GM19463 (cell line): Measurements from ENCODE around the gene CLDND2.
"Not testable (repeated sequence)": the region's sequence is repeated elsewhere in the genome, so short reads cannot be mapped to it uniquely, and the experiment has no call there.

Experiments used
- ATAC-seq: cut with Tn5 transposase; IDR thresholded peaks from one replicate; pipeline ENCODE4 v1.9.1; 2021; ENCODE audit warnings: mild to moderate bottlenecking, moderate library complexity; ENCODE audit not compliant: unreplicated experiment

The CLDND2 gene, protein sequence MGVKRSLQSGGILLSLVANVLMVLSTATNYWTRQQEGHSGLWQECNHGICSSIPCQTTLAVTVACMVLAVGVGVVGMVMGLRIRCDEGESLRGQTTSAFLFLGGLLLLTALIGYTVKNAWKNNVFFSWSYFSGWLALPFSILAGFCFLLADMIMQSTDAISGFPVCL

DNA sequence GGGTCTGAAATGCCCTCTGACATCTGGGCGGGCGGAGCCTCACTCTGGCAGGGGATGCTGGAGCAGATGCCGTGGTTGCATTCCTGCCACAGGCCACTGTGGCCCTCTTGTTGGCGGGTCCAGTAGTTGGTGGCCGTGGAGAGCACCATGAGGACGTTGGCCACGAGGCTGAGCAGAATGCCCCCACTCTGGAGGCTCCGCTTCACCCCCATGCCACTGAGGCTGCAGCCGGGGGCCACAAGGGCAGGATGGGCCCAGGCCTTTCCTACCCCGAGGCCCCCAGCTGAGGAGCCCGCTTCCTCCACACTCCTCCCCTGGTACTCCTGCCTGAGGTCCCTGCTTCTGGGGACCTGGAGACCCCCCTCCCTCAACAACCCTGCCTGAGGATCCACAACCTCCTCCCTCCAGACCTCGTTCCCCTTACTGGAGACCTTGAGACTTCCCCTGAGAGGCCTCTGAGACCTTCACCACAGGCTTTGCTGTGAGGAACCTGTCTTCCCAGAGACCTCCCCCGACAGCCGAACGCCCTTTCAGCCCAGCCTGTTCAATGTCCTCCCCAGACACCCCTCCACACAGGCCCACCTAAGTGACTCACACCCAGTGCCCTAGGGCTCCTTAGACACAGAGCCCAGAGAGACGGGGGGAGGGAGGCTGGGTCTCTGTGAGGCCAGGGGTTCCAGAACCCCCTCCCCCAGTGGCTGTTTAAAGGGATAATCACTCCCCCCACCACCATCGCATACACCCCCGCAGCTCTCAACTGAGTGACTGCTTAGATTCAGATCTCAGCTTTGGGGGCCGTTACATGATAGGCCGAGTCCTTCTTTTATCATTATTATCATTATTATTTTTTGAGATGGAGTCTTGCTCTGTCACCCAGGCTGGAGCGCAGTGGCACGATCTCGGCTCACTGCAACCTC, at the start of gene CLDND2:
TSS of gene CLDND2 (minus strand) at position 638 of the 917 bp plus-strand sequence. CDS start at position 212, 426 bp downstream.
- ATAC-seq = no peak

DNA sequence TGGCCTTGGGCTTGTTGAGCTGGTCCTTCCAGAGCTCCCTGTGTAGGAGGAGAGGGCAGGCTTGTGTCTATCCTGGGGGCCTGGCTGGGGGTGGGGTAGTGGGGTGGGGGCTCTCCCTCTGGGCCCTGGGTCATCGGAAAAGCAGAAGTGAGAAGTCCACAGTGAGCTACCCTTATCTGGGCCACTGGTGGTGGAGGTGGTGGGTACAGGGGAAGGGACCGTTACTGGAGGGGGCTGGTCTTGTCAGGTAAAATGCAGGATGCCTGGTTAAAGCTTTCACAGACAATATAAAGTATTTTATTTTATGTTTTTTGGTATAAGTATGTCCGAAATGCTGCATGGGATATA, 49.0 kb upstream of the CLDND2 start:
- peak; percentile 32 for ATAC-seq

DNA sequence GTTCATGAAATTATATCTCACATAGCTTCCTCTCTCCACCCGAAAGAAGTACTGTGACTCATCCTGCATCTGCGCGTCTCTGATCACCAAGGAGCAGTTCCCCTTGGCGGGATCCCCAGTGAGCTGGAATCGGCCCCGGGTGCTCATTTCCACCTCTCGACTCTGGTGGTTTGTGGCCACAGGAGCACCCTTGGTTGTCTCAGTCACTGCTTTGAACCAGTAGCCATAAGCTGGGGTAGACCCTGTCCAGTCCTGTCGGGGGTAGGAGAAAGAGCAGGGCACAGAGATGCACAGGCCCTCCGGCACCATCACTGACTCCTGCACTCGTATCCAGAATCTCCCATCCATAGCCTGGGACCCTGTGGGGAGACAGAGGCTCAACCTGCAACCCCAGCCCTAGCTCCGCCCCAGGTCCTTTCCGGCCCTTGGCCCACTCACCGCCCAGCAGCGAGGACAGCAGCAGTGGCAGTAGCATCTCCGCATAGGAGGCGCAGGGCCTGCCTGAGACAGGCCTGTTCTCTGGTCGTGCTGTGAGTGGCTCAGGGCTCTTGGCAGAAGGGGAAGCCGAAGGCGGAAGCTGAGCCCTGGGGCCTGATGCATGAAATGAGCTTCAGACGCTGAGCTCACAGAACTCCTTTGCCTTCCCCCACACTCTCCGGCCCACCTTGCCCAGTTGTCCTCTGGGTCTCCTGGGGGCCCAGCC, 48.5 kb upstream of the CLDND2 start, which contains the start of gene SIGLEC10:
TSS of gene SIGLEC10 (minus strand) at position 536 of the 703 bp plus-strand sequence. CDS start at position 475, 61 bp downstream.
- peak; percentile 69 for ATAC-seq

DNA sequence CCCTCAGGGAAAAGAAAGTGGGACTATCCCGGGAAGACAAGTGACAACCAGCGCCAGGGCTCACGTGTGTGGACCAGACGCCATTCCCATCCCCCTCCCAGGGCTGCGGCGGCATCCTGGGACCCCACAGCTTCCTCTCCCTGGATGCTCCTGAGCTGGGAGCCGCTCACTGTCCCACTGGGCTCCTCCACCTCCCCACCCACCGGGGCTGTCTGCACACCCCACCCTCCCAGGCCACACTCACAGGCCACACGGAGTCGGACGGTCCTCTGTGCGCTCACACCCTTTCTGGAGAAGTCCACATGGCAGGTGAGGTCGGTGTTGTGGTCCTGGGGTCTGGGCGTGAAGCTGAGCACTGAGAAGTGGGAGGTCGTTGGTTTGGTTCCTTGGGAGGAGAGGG, 47.6 kb upstream of the CLDND2 start:
- ATAC-seq = not testable (repeated sequence)

- no peak for ATAC-seq
Measured at GRCh38 chr19:51415187-51415586, 46.4 kb upstream of the CLDND2 start.

- no peak for ATAC-seq
Measured at GRCh38 chr19:51410950-51411748, 42.3 kb upstream of the CLDND2 start.

- no peak for ATAC-seq
Measured at GRCh38 chr19:51407511-51408131, 38.8 kb upstream of the CLDND2 start.

GRCh38 chr19:51402117-51402516, 33.3 kb upstream of the CLDND2 start:
- ATAC-seq = no peak

- not testable (repeated sequence) for ATAC-seq
Measured at GRCh38 chr19:51399936-51400335, 31.1 kb upstream of the CLDND2 start.

GRCh38 chr19:51399231-51399630, 30.4 kb upstream of the CLDND2 start:
- ATAC-seq = no peak

- ATAC-seq = no peak
Measured at GRCh38 chr19:51398096-51398704, 29.4 kb upstream of the CLDND2 start.

DNA sequence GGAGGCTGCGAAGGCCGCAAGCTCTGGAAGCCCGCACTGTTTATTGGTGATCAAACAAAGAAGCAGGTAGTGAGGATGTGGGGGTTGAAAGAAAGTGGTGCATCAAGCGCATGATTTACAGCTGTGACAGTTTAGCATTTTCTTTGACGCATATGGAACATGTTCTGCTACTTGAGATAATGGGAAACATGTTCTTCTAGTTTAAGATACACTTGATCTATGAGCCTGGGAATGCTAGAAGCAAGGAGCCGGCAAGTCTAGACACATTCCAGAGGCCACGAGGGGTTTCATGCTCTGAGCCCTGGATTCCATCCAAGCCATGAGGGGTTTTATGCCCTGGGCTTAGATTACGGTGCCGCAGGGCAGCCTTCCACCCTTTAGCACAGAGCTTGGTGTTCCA, 28.6 kb upstream of the CLDND2 start:
- not testable (repeated sequence) for ATAC-seq

GRCh38 chr19:51396175-51396574, 27.4 kb upstream of the CLDND2 start:
- ATAC-seq = no peak

DNA sequence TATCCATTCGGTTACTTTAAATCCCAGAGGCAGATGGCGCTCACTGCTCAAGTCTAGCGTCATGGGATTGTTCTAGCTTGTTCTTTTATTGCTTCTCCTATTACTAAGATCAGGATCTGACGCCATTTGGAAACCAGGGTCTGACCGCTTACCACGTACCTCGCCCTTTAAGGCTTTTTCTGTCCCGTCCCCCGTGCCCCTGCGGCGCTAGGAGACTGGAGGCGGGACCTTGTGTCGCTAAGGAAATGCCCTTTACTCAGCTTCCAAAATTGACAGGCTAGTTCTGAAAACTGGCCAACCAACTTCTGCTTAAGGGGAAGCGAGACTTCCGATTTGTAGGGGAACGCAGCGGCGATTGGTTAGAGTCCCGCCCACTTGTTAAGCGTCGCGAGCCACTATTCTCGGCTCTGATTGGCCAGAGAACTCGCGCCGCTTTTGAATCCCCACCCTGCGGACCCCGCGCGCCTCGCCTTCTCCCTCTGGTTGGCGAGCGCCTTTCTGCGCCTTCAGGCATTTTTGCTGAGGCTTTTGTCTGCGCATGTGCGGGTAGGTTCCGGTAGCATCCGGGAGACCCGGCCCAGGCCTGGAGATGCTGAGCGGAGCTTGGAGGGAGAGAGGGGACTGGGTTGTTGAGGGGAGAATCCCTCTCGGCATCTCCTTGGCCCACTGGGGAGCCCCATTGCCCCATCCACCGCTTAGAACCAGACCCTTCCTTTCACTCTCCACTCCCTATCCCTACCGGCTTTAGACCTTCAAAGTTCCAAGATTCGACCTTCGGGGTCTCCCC, 25.4 kb upstream of the CLDND2 start:
- peak; percentile 82 for ATAC-seq

- no peak for ATAC-seq
Measured at GRCh38 chr19:51392701-51393100, 23.9 kb upstream of the CLDND2 start.

GRCh38 chr19:51391073-51391611, 22.3 kb upstream of the CLDND2 start:
- ATAC-seq = no peak

GRCh38 chr19:51389143-51389542, 20.3 kb upstream of the CLDND2 start:
- ATAC-seq = no peak

GRCh38 chr19:51387924-51388389, 19.2 kb upstream of the CLDND2 start, which contains the start of gene LIM2:
Gene LIM2, minus strand, starts transcription at chr19:51387974. Its CDS starts 531 bp downstream, at chr19:51387443.
- ATAC-seq = no peak
